K562 (cell line): ENCODE results near the gene MIS18A. TPM values are rescaled to one million over a fixed set of nuclear protein-coding genes. Genes with fewer than 3 reads are reported as not detected.

ENCODE experiments used
- ARHGAP35 ChIP-seq: fragments of 450-650 bp; IDR thresholded peaks from 2 replicates; pipeline ENCODE4 v1.6.1; 2018; ENCODE audit not compliant: partially characterized antibody
- MBD1 ChIP-seq: fragments of 250-450 bp; sonication (Bioruptor Pico); IDR thresholded peaks from 2 replicates; pipeline ENCODE4 v1.8.0; 2022; ENCODE audit warnings: inconsistent platforms
- NR3C1 ChIP-seq: sonication (generic); formaldehyde crosslinking; IDR thresholded peaks from 2 replicates; pipeline ENCODE4 v1.8.1; 2022; ENCODE audit warnings: missing genetic modification reagents
- STAT5A ChIP-seq: IDR thresholded peaks from 2 replicates; pipeline ENCODE4 v1.6.1; 2012; ENCODE audit warnings: low read length, inconsistent platforms, borderline replicate concordance
- ZNF740 ChIP-seq, 3 experiments: fragments of 200-800 bp in 1 of 3; sonication (Bioruptor generic) in 1 of 3; sonication (generic) in 1 of 3; formaldehyde crosslinking in 1 of 3; IDR thresholded peaks; 2 replicates each; pipeline versions ENCODE4 v1.6.1 to v1.8.0; 2016 to 2022; ENCODE audit warnings: mild to moderate bottlenecking in 2 of 3, missing compliant biosample characterization in 2 of 3, missing genetic modification characterization in 2 of 3, missing genetic modification reagents in 1 of 3
- polyA plus RNA-seq, 8 experiments: library from polyadenylated mRNA; depleted of rRNA in 4 of 8; stranded (reverse) in 5 of 8; unstranded in 3 of 8; fragments of >200 nt; fragmentation: Nextera tagmentation in 2 of 8; fragmentation: Illumina TruSeq in 1 of 8; extraction: Ambion mirVana in 2 of 8; extraction: Trizol in 1 of 8; gene quantifications; 2 replicates each; pipeline versions ENCODE4 v1.2.1 to v1.2.3, GENCODE V29; 2011 to 2014; ENCODE audit warnings: inconsistent platforms in 1 of 8, missing spikeins in 1 of 8
- total RNA-seq, 7 experiments: library from RNA; depleted of rRNA in 6 of 7; stranded (reverse); fragments of >200 nt in 6 of 7; fragmentation: Illumina TruSeq in 2 of 7; extraction: Trizol in 2 of 7; gene quantifications; 2 replicates each; pipeline versions ENCODE4 v1.2.1 to v1.2.3, GENCODE V29; 2011 to 2021; ENCODE audit warnings: low replicate concordance in 1 of 7
- TF ChIP-seq, protein P1 (sequence below): fragments of 450-650 bp; formaldehyde crosslinking; IDR thresholded peaks from 2 replicates; pipeline ENCODE4 v1.4.0; 2020; ENCODE audit warnings: mild to moderate bottlenecking, mixed read lengths

MIS18A gene
- total and polyA plus RNA-seq, 9 of the 15 experiments (the other 6 are each of a cell fraction or from before 2014, with no cell fraction given) = 17.7 to 75.3 (median 60.3) TPM

- TF ChIP-seq MBD1 (no peak), ZNF740 (CRISPR knock-in tag; IDR thresholded peaks at IDR 0.05) (no peak), ZNF740 (tag; IDR thresholded peaks at IDR 0.05) (peak in 1 of 2 experiments; percentile 57; a peak in 1 of 4 replicates), NR3C1 (CRISPR knock-in tag) (no peak), STAT5A (no peak), ARHGAP35 (no peak)
- TF ChIP-seq, protein P1, sequence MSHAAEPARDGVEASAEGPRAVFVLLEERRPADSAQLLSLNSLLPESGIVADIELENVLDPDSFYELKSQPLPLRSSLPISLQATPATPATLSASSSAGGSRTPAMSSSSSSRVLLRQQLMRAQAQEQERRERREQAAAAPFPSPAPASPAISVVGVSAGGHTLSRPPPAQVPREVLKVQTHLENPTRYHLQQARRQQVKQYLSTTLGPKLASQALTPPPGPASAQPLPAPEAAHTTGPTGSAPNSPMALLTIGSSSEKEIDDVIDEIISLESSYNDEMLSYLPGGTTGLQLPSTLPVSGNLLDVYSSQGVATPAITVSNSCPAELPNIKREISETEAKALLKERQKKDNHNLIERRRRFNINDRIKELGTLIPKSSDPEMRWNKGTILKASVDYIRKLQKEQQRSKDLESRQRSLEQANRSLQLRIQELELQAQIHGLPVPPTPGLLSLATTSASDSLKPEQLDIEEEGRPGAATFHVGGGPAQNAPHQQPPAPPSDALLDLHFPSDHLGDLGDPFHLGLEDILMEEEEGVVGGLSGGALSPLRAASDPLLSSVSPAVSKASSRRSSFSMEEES (CRISPR knock-in tag) = no peak
Observed at GRCh38 chr21:32279377-32279680, 480 bp upstream of the MIS18A start (continued).
